Parathyroid adenoma (tissue), 2 donors: ENCODE measurements around the gene MTA1.

Source experiments
- H2AFZ ChIP-seq: fragments of 300-600 bp; sonication (generic); one replicate; pipeline ENCODE4 v1.7.0; 2017; ENCODE audit warnings: antibody characterized with exemption, mild to moderate bottlenecking
- H3K27ac ChIP-seq: fragments of 300-600 bp; sonication (generic); one replicate; pipeline ENCODE4 v1.7.0; 2017
- H3K27me3 ChIP-seq: fragments of 300-600 bp; sonication (generic); one replicate; pipeline ENCODE4 v1.7.0; 2017; ENCODE audit warnings: low read length; ENCODE audit not compliant: control insufficient read depth, insufficient read depth
- H3K36me3 ChIP-seq: fragments of 300-600 bp; sonication (generic); one replicate; pipeline ENCODE4 v1.7.0; 2017; ENCODE audit warnings: low read length; ENCODE audit not compliant: control insufficient read depth, insufficient read depth
- H3K4me1 ChIP-seq: fragments of 300-600 bp; sonication (generic); one replicate; pipeline ENCODE4 v1.7.0; 2017; ENCODE audit warnings: control low read depth
- H3K4me2 ChIP-seq: fragments of 300-600 bp; sonication (generic); one replicate; pipeline ENCODE4 v1.7.0; 2017; ENCODE audit warnings: low read length
- H3K4me3 ChIP-seq: fragments of 300-600 bp; sonication (generic); one replicate; pipeline ENCODE4 v1.7.0; 2017; ENCODE audit warnings: low read depth, low read length
- H3K79me2 ChIP-seq: fragments of 300-600 bp; sonication (generic); one replicate; pipeline ENCODE4 v1.7.0; 2017; ENCODE audit warnings: control low read depth
- H3K9ac ChIP-seq: fragments of 300-600 bp; sonication (generic); one replicate; pipeline ENCODE4 v1.7.0; 2017; ENCODE audit warnings: mild to moderate bottlenecking
- H3K9me3 ChIP-seq: fragments of 300-600 bp; sonication (generic); one replicate; pipeline ENCODE4 v1.7.0; 2017; ENCODE audit warnings: low read length; ENCODE audit not compliant: control insufficient read depth
- CTCF ChIP-seq: fragments of 300-600 bp; sonication (generic); IDR thresholded peaks from one replicate; pipeline ENCODE4 v1.7.0; 2017; ENCODE audit warnings: antibody characterized with exemption, mild to moderate bottlenecking
- donor health status: primary hyperparathyroidism.

The MTA1 gene

DNA sequence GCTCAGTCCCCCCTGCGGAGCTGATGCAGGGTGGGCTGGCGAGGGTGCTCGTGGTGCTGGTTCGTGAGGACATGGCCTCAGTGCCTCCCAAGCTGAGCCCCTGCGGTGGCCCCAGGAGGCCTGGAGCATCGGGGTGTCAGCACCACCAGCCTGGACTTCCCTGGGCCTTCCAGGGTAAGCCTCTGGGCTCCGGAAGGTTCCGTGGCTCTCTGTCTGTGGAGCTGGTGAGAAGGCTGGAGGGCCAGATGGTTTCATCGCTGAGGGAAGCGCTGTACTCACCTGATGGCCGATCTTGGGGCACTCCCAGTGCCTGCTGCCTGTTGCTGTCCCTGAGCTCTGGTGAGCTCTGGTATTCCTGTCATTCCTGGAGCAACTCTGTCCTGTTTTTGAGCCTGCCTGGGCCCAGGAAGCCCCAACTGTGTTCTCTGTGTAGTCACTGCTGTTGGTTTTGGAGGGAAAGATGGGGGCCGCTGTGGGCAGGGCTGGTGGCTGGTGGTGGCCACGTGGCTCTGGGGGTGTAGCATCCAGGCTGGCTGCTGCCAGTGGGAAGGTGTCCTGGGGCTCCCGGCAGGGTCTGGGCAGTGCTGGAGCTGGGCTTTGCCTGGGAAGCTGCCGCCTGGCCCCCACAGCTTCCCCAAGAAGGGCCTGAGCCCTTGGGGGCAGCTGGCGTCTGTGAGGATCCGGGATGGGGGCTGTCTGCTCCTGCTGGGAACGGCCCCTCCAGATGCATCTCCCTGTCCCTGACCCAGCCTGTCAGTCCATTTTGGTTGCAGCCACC lies 18.3 kb downstream of the MTA1 start:
- no peak overlapping the region for H3K4me2 ChIP-seq
- H3K9ac ChIP-seq, result no peak overlapping the region
- H3K79me2 ChIP-seq, result peaks cover 61% of the 10 kb centered on the region
- H3K27me3 ChIP-seq, result no peaks in the 10 kb centered on the region
- H3K9me3 ChIP-seq, result no peaks in the 10 kb centered on the region
- H3K4me3 ChIP-seq, result no peak overlapping the region
- no peak overlapping the region for H3K27ac ChIP-seq
- no peaks in the 10 kb centered on the region for H3K4me1 ChIP-seq
- H2AFZ ChIP-seq, result no peak overlapping the region
- TF ChIP-seq CTCF, result no peak
- no peaks in the 10 kb centered on the region for H3K36me3 ChIP-seq

GRCh38 chr14:105439179-105439578 lies 19.6 kb downstream of the MTA1 start:
- Histone ChIP-seq H3K9me3 (no peaks in the 10 kb centered on the region), H3K4me2 (no peak overlapping the region), H3K79me2 (peaks cover 56% of the 10 kb centered on the region), H3K27me3 (no peaks in the 10 kb centered on the region), H3K9ac (no peak overlapping the region), H3K4me3 (no peak overlapping the region), H3K4me1 (no peaks in the 10 kb centered on the region), H3K36me3 (no peaks in the 10 kb centered on the region), H3K27ac (no peak overlapping the region), H2AFZ (no peak overlapping the region)
- no peak for TF ChIP-seq CTCF

DNA sequence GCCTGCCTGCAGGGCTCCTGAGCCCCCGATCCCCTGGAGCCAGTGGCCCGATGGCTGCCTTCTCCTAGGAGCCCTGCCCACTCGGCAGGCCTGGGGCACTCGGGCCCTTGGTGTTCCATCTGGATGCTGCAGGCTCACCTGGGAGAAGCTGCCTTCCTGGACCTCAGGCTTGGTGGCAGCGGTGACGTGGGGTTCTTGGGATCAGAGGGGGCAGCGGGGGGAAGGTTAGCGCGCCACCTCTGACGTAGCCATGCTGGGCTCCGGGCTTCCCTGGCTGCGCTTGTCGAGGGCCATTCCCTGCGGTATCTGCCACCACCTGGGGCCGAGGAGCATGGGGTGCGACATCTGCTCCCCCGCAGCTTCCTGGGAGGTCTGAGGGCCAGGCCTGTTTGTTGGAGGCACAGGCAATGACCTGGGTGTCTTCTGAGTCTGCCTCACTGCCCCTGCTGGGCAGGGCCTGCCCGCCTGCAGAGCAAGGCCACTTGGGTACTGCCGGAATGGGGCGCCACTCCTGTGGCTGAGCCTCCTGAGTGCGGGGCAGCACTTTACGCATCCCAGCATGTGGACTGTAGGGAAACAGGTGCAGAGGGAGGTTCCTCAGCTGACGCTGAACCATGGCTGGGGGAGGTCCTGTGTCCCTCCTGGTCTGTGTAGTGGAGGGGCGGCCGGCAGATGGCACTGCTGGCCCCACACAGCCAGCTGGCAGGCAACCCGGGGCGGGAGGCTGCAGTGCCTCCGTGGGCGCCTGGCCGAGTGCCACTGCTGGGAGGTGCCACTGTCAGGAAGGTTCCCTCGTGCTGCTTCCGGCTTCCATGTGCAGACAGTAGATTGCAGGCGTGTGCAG lies 20.3 kb downstream of the MTA1 start:
- Histone ChIP-seq H3K4me2 (no peak overlapping the region), H3K27me3 (no peaks in the 10 kb centered on the region), H3K4me1 (no peaks in the 10 kb centered on the region), H3K4me3 (no peak overlapping the region), H3K9ac (no peak overlapping the region), H3K36me3 (no peaks in the 10 kb centered on the region), H3K9me3 (no peaks in the 10 kb centered on the region), H3K79me2 (peaks cover 52% of the 10 kb centered on the region), H2AFZ (no peak overlapping the region), H3K27ac (no peak overlapping the region)
- no peak for TF ChIP-seq CTCF

- H3K27me3 ChIP-seq, result no peaks in the 10 kb centered on the region
- H3K27ac ChIP-seq, result no peak overlapping the region
- H3K4me3 ChIP-seq, result no peak overlapping the region
- no peaks in the 10 kb centered on the region for H3K36me3 ChIP-seq
- no peak overlapping the region for H3K9ac ChIP-seq
- H2AFZ ChIP-seq, result no peak overlapping the region
- H3K4me2 ChIP-seq, result no peak overlapping the region
- H3K9me3 ChIP-seq, result no peaks in the 10 kb centered on the region
- no peak for TF ChIP-seq CTCF
- peaks cover 47% of the 10 kb centered on the region for H3K79me2 ChIP-seq
- no peaks in the 10 kb centered on the region for H3K4me1 ChIP-seq
Observed at GRCh38 chr14:105440554-105440900, 20.9 kb downstream of the MTA1 start.
